Thyroid gland (tissue), 4 donors: Measurements from ENCODE around the gene TSPAN17. TPM values are rescaled to one million over a fixed set of nuclear protein-coding genes. Genes with fewer than 3 reads are reported as not detected.

ENCODE experiments used
- DNase-seq, 2 donors: peaks; one replicate each; pipeline ENCODE4 v3.0.0-alpha.2; 2019
- H3K27ac ChIP-seq, 3 donors: fragments of 200-600 bp; sonication (generic); 1 replicate in 2 of 3; 2 replicates in 1 of 3; pipeline ENCODE4 v1.5.1; 2016 to 2019; ENCODE audit warnings: mild to moderate bottlenecking in 1 of 3, moderate library complexity in 1 of 3
- H3K27me3 ChIP-seq: fragments of 200-600 bp; sonication (generic); one replicate; pipeline ENCODE4 v1.5.1; 2019
- H3K36me3 ChIP-seq, 2 donors: fragments of 200-600 bp; sonication (generic); one replicate each; pipeline ENCODE4 v1.5.1; 2016 to 2019
- H3K4me1 ChIP-seq, 2 donors: fragments of 200-600 bp; sonication (generic); one replicate each; pipeline ENCODE4 v1.5.1; 2017 to 2019
- H3K4me3 ChIP-seq, 3 donors: fragments of 200-600 bp; sonication (generic); replicated peaks in 1 of 3; 1 replicate in 2 of 3; 2 replicates in 1 of 3; pipeline ENCODE4 v1.5.1; 2016; ENCODE audit warnings: mild to moderate bottlenecking in 1 of 3
- H3K9me3 ChIP-seq: fragments of 200-600 bp; sonication (generic); one replicate; pipeline ENCODE4 v1.5.1; 2017
- CTCF ChIP-seq, 6 experiments: fragments of 200-600 bp in 3 of 6; fragments of 450-650 bp in 3 of 6; sonication (generic) in 3 of 6; IDR thresholded peaks; one replicate each; pipeline ENCODE4 v1.5.1; 2016 to 2019; ENCODE audit warnings: antibody characterized with exemption in 6 of 6, mild to moderate bottlenecking in 2 of 6, inconsistent platforms in 1 of 6, moderate library complexity in 1 of 6
- POLR2A ChIP-seq, 2 donors: fragments of 450-650 bp; IDR thresholded peaks; one replicate each; pipeline ENCODE4 v1.6.1; 2017; ENCODE audit warnings: antibody characterized with exemption in 2 of 2, mild to moderate bottlenecking in 2 of 2, moderate library complexity in 1 of 2
- WGBS, 2 donors: methylation state at CpG; one replicate each; pipeline ENCODE4 v1.1.5; 2017; 5-methylcytosine and 5-hydroxymethylcytosine counted together
- intact Hi-C: fragments of 100-400 bp; cut with DNase I; formaldehyde crosslinking; loops from one replicate; pipeline ENCODE4 v1.15.1; 2023
- total RNA-seq, 4 donors: library from RNA; depleted of rRNA; stranded (reverse); fragments of >200 nt; gene quantifications; one replicate each; pipeline ENCODE4 v1.2.3, GENCODE V29; 2016

The TSPAN17 gene
- total RNA-seq, 4 donors from 2014 or later = 18.9 to 24.7 (median 21.0) TPM

- Histone ChIP-seq H3K27me3 (no peaks in the 10 kb centered on the region), H3K36me3 (no peaks in the 10 kb centered on the region), H3K27ac (no peak overlapping the region), H3K4me3 (no peak overlapping the region), H3K9me3 (no peaks in the 10 kb centered on the region), H3K4me1 (no peaks in the 10 kb centered on the region)
- no peak for TF ChIP-seq CTCF (IDR thresholded peaks at IDR 0.05)
- no peak for TF ChIP-seq POLR2A (IDR thresholded peaks at IDR 0.05)
- DNase-seq = no peak
- intact Hi-C loops = no loop called here
- WGBS, 2 donors = 45 to 46% methylated on average over 13 of the region's 13 CpGs
Observed at GRCh38 chr5:176693477-176693851, 46.2 kb downstream of the TSPAN17 start.

GRCh38 chr5:176694146-176694545, 46.9 kb downstream of the TSPAN17 start:
- H3K27ac ChIP-seq = no peak overlapping the region
- H3K36me3 ChIP-seq = no peaks in the 10 kb centered on the region
- no peak for DNase-seq
- TF ChIP-seq POLR2A (IDR thresholded peaks at IDR 0.05) (no peak), CTCF (IDR thresholded peaks at IDR 0.05) (no peak)
- no peaks in the 10 kb centered on the region for H3K4me1 ChIP-seq
- no peak overlapping the region for H3K4me3 ChIP-seq
- no peaks in the 10 kb centered on the region for H3K9me3 ChIP-seq
- 78 to 82% methylated on average over 10 of the region's 10 CpGs for WGBS, 2 donors
- no peaks in the 10 kb centered on the region for H3K27me3 ChIP-seq
- intact Hi-C loops = no loop called here

GRCh38 chr5:176694631-176695030, 47.3 kb downstream of the TSPAN17 start:
- H3K27me3 ChIP-seq = no peaks in the 10 kb centered on the region
- no peak for DNase-seq
- intact Hi-C loops = no loop called here

GRCh38 chr5:176695073-176695472, 47.8 kb downstream of the TSPAN17 start:
- no peaks in the 10 kb centered on the region for H3K9me3 ChIP-seq
- no peak for TF ChIP-seq POLR2A (IDR thresholded peaks at IDR 0.05)
- TF ChIP-seq CTCF (IDR thresholded peaks at IDR 0.05) = no peak
- no peaks in the 10 kb centered on the region for H3K27me3 ChIP-seq
- H3K27ac ChIP-seq = no peak overlapping the region
- intact Hi-C loops = no loop called here
- no peaks in the 10 kb centered on the region for H3K4me1 ChIP-seq
- WGBS, 2 donors = 29 to 40% methylated on average over 6 to 8 of the region's 8 CpGs
- peak in 1 of 2 donors; percentile 5 for DNase-seq
- no peak overlapping the region for H3K4me3 ChIP-seq
- H3K36me3 ChIP-seq = no peaks in the 10 kb centered on the region

More at GRCh38 chr5:176694631-176695030, 47.3 kb downstream of the TSPAN17 start:
- Histone ChIP-seq H3K9me3 (no peaks in the 10 kb centered on the region), H3K4me1 (no peaks in the 10 kb centered on the region), H3K27ac (no peak overlapping the region), H3K36me3 (no peaks in the 10 kb centered on the region), H3K4me3 (no peak overlapping the region)
- WGBS, 2 donors = 77 to 82% methylated on average over 9 of the region's 9 CpGs
- TF ChIP-seq POLR2A (IDR thresholded peaks at IDR 0.05) (no peak), CTCF (IDR thresholded peaks at IDR 0.05) (no peak)

GRCh38 chr5:176697267-176697933, 50.1 kb downstream of the TSPAN17 start:
- no peaks in the 10 kb centered on the region for H3K36me3 ChIP-seq
- 69 to 72% methylated on average over 10 of the region's 10 CpGs for WGBS, 2 donors
- H3K27me3 ChIP-seq = no peaks in the 10 kb centered on the region
- no peak for DNase-seq
- no peak overlapping the region for H3K4me3 ChIP-seq
- intact Hi-C loops = no loop called here
- H3K27ac ChIP-seq = no peak overlapping the region
- H3K9me3 ChIP-seq = no peaks in the 10 kb centered on the region
- H3K4me1 ChIP-seq = no peaks in the 10 kb centered on the region
- TF ChIP-seq CTCF (IDR thresholded peaks at IDR 0.05) (no peak), POLR2A (IDR thresholded peaks at IDR 0.05) (no peak)
